Fibroblast of lung (primary cell): ENCODE results near the gene RPL10A. TPM values are rescaled to one million over a fixed set of nuclear protein-coding genes. Genes with fewer than 3 reads are reported as not detected.

Experiments
- DNase-seq, 2 donors: peaks; one replicate each; pipeline versions ENCODE4 v3.0.0 to v3.0.0-alpha.2; 2010; ENCODE audit warnings: low read depth in 2 of 2
- H2AFZ ChIP-seq: 2 replicates; pipeline ENCODE4 v1.5.1; 2012; ENCODE audit warnings: low read length, control low read depth, inconsistent platforms
- H3K27ac ChIP-seq: 2 replicates; pipeline ENCODE4 v1.5.1; 2011; ENCODE audit warnings: low read length, control low read depth; ENCODE audit not compliant: insufficient read depth
- H3K27me3 ChIP-seq: 2 replicates; pipeline ENCODE4 v1.5.1; 2011; ENCODE audit warnings: mild to moderate bottlenecking, low read length; ENCODE audit not compliant: control insufficient read depth, insufficient read depth
- H3K36me3 ChIP-seq: 2 replicates; pipeline ENCODE4 v1.5.1; 2011; ENCODE audit warnings: low read length; ENCODE audit not compliant: control insufficient read depth, insufficient read depth
- H3K4me1 ChIP-seq: 2 replicates; pipeline ENCODE4 v1.5.1; 2011; ENCODE audit warnings: low read length; ENCODE audit not compliant: control insufficient read depth, insufficient read depth; ENCODE audit errors: extremely low read depth
- H3K4me2 ChIP-seq: 2 replicates; pipeline ENCODE4 v1.5.1; 2011; ENCODE audit warnings: low read length, control low read depth; ENCODE audit not compliant: insufficient read depth; ENCODE audit errors: extremely low read depth
- H3K4me3 ChIP-seq, 4 experiments: fragments of 200-600 bp in 1 of 4; sonication (generic) in 1 of 4; replicated peaks in 1 of 4; 2 replicates each; pipeline ENCODE4 v1.5.1; 2011 to 2016; ENCODE audit warnings: low read length in 4 of 4, low read depth in 3 of 4, mild to moderate bottlenecking in 3 of 4, control low read depth in 2 of 4, inconsistent platforms in 1 of 4, mixed read lengths in 1 of 4; ENCODE audit not compliant: insufficient read depth in 1 of 4; ENCODE audit errors: control extremely low read depth in 1 of 4
- H3K79me2 ChIP-seq: 2 replicates; pipeline ENCODE4 v1.5.1; 2012; ENCODE audit warnings: mild to moderate bottlenecking, low read length, inconsistent platforms; ENCODE audit not compliant: control insufficient read depth, insufficient read depth
- H3K9ac ChIP-seq: 2 replicates; pipeline ENCODE4 v1.5.1; 2011; ENCODE audit warnings: mild to moderate bottlenecking, low read length, control low read depth; ENCODE audit not compliant: insufficient read depth
- H3K9me3 ChIP-seq: 2 replicates; pipeline ENCODE4 v1.5.1; 2012; ENCODE audit warnings: low read depth, low read length; ENCODE audit not compliant: control insufficient read depth, insufficient read depth
- H4K20me1 ChIP-seq: 2 replicates; pipeline ENCODE4 v1.5.1; 2011; ENCODE audit warnings: low read length; ENCODE audit not compliant: control insufficient read depth, insufficient read depth; ENCODE audit errors: extremely low read depth
- CTCF ChIP-seq, 2 donors: IDR thresholded peaks in 1 of 2; conservative IDR thresholded peaks in 1 of 2; 1 replicate in 1 of 2; 2 replicates in 1 of 2; pipeline ENCODE4 v1.5.1; 2011 to 2012; ENCODE audit warnings: low read length in 2 of 2, control low read depth in 1 of 2, inconsistent platforms in 1 of 2, low read depth in 1 of 2, mild to moderate bottlenecking in 1 of 2
- EZH2 ChIP-seq: IDR thresholded peaks from 2 replicates; pipeline ENCODE4 v1.5.1; 2012; ENCODE audit warnings: low read length, control low read depth, mild to moderate bottlenecking; ENCODE audit errors: missing control alignments
- polyA plus RNA-seq, 2 donors: library from polyadenylated mRNA; depleted of rRNA in 1 of 2; stranded (reverse) in 1 of 2; unstranded in 1 of 2; fragments of >200 nt; gene quantifications; 2 replicates each; pipeline ENCODE4 v1.2.1, GENCODE V29; 2011 to 2012; ENCODE audit warnings: missing spikeins in 1 of 2
- total RNA-seq: library from RNA; depleted of rRNA; stranded (reverse); fragments of >200 nt; gene quantifications from 2 replicates; pipeline ENCODE4 v1.2.1, GENCODE V29; 2014

RPL10A gene
- total and polyA plus RNA-seq, 2 donors (not counting 1 experiment from before 2014, with no cell fraction given) = 1,754 to 1,911 TPM

DNA sequence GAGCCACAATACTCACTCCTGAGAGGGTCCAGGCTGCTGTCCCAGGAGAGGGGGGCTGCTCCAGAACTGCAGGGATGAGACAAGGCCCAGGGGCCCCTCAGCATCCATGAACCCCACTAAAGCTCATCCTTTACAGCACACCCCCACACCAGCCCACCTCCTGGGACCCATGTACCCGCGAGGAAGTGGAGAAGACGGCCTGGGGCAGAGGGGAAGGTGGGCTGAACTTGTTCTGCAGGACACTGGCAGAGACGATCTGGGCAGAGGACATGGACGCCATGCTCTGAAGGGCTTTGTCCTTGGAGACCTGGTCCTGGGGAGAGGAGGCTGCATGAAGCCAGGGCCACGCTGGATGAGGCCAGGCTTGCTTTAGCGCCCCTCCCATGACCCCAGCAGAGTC lies 10.1 kb downstream of the RPL10A start:
- Histone ChIP-seq H3K27ac (no peak overlapping the region), H3K4me1 (no peaks in the 10 kb centered on the region), H3K4me3 (no peak overlapping the region), H3K4me2 (no peak overlapping the region), H3K36me3 (peaks cover 28% of the 10 kb centered on the region), H3K27me3 (no peaks in the 10 kb centered on the region), H3K9me3 (no peaks in the 10 kb centered on the region), H3K9ac (no peak overlapping the region), H4K20me1 (no peaks in the 10 kb centered on the region), H2AFZ (no peak overlapping the region), H3K79me2 (no peaks in the 10 kb centered on the region)
- TF ChIP-seq EZH2 (no peak), CTCF (conservative IDR thresholded peaks at IDR 0.05 in 1 of 2, IDR thresholded peaks at IDR 0.05 in 1 of 2; ENCODE audit: low read depth in 1 of 2, low read length in 2 of 2) (no peak)
- no peak for DNase-seq

- H3K4me1 ChIP-seq = peaks cover 5% of the 10 kb centered on the region
- no peak overlapping the region for H2AFZ ChIP-seq
- no peaks in the 10 kb centered on the region for H4K20me1 ChIP-seq
- DNase-seq = no peak
- no peak overlapping the region for H3K4me3 ChIP-seq
- no peaks in the 10 kb centered on the region for H3K79me2 ChIP-seq
- no peak overlapping the region for H3K4me2 ChIP-seq
- H3K9ac ChIP-seq = no peak overlapping the region
- no peak overlapping the region for H3K27ac ChIP-seq
- no peaks in the 10 kb centered on the region for H3K9me3 ChIP-seq
- TF ChIP-seq EZH2 (no peak), CTCF (conservative IDR thresholded peaks at IDR 0.05 in 1 of 2, IDR thresholded peaks at IDR 0.05 in 1 of 2; ENCODE audit: low read depth in 1 of 2, low read length in 2 of 2) (no peak)
- no peaks in the 10 kb centered on the region for H3K27me3 ChIP-seq
- peaks cover 22% of the 10 kb centered on the region for H3K36me3 ChIP-seq
Observed at GRCh38 chr6:35480176-35480575, 12.0 kb downstream of the RPL10A start.

DNA sequence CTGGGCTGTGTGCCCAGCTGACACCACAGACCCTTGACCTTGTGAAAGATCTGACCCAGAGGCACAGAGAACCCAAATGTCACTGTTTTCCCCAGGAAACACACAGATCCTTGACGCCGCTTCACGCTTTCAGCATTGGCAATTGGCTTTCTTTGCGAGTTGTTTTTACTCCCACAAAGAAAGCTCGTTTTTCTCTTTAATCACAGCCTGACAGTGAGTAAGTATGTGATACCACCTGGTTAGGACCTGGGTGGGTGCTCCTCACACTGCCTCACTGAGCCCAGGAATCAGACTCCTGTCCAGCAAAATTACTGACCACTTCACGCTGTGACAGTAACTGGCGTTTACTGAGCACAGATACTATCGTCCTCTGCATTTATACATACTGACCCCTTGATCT lies 13.0 kb downstream of the RPL10A start:
- Histone ChIP-seq H3K27ac (no peak overlapping the region), H3K36me3 (peaks cover 18% of the 10 kb centered on the region), H3K4me2 (no peak overlapping the region), H3K27me3 (no peaks in the 10 kb centered on the region), H3K4me1 (peaks cover 15% of the 10 kb centered on the region), H3K4me3 (no peak overlapping the region), H2AFZ (no peak overlapping the region), H4K20me1 (no peaks in the 10 kb centered on the region), H3K9me3 (no peaks in the 10 kb centered on the region), H3K79me2 (peaks cover 1% of the 10 kb centered on the region), H3K9ac (no peak overlapping the region)
- no peak for DNase-seq
- TF ChIP-seq CTCF (conservative IDR thresholded peaks at IDR 0.05 in 1 of 2, IDR thresholded peaks at IDR 0.05 in 1 of 2; ENCODE audit: low read depth in 1 of 2, low read length in 2 of 2) (no peak), EZH2 (no peak)
